Esophagus squamous epithelium (tissue), 5 donors: ENCODE measurements around the gene EXOC3L2. TPM values are rescaled to one million over a fixed set of nuclear protein-coding genes. Genes with fewer than 3 reads are reported as not detected.
A peak's percentile ranks its signal among the peaks of the same experiment; 100 is the strongest.

Source experiments
- DNase-seq: peaks from one replicate; lab custom pipeline; 2025; lab: John Stamatoyannopoulos, UW
- H3K27ac ChIP-seq, 4 donors: fragments of 200-600 bp; sonication (generic); one replicate each; pipeline ENCODE4 v1.5.1; 2016 to 2019; ENCODE audit warnings: mild to moderate bottlenecking in 1 of 4
- H3K27me3 ChIP-seq, 4 donors: fragments of 200-600 bp; sonication (generic); 1 replicate in 3 of 4; 2 replicates in 1 of 4; pipeline versions ENCODE4 v1.5.1 to v1.6.0; 2017 to 2021; ENCODE audit warnings: antibody characterized with exemption in 1 of 4
- H3K36me3 ChIP-seq, 3 donors: fragments of 200-600 bp; sonication (generic); one replicate each; pipeline ENCODE4 v1.5.1; 2016 to 2019
- H3K4me1 ChIP-seq, 3 donors: fragments of 200-600 bp; sonication (generic); one replicate each; pipeline ENCODE4 v1.5.1; 2017 to 2019
- H3K4me3 ChIP-seq, 4 donors: fragments of 200-600 bp; sonication (generic); 1 replicate in 3 of 4; 2 replicates in 1 of 4; pipeline ENCODE4 v1.5.1; 2016 to 2019; ENCODE audit warnings: mild to moderate bottlenecking in 2 of 4, moderate library complexity in 1 of 4
- H3K9me3 ChIP-seq, 3 donors: fragments of 200-600 bp; sonication (generic); one replicate each; pipeline ENCODE4 v1.5.1; 2016 to 2019
- POLR2A ChIP-seq, 4 donors: fragments of 450-650 bp; IDR thresholded peaks; one replicate each; pipeline ENCODE4 v1.6.1; 2017; ENCODE audit warnings: antibody characterized with exemption in 4 of 4, mild to moderate bottlenecking in 4 of 4, moderate library complexity in 3 of 4
- WGBS, 2 donors: methylation state at CpG; one replicate each; pipeline ENCODE4 v1.1.5; 2018; 5-methylcytosine and 5-hydroxymethylcytosine counted together
- intact Hi-C: fragments of 100-400 bp; cut with DNase I; formaldehyde crosslinking; loops from one replicate; pipeline ENCODE4 v1.15.0; 2022
- total RNA-seq, 4 donors: library from RNA; depleted of rRNA; stranded (reverse); fragments of >200 nt; gene quantifications; one replicate each; pipeline ENCODE4 v1.1.0, GENCODE V29; 2016
- TF ChIP-seq, protein P1 (sequence below), 6 experiments: fragments of 450-650 bp in 4 of 6; fragments of 200-600 bp in 2 of 6; sonication (generic) in 2 of 6; IDR thresholded peaks; one replicate each; pipeline ENCODE4 v1.5.1; 2016 to 2019; ENCODE audit warnings: antibody characterized with exemption in 6 of 6, mild to moderate bottlenecking in 4 of 6, moderate library complexity in 4 of 6
- donor health status: DM: yes; HTN: yes; CAD: no.

The EXOC3L2 gene
- total RNA-seq, 4 donors from 2014 or later, result 0.29 to 1.5 (median 0.80) TPM

DNA sequence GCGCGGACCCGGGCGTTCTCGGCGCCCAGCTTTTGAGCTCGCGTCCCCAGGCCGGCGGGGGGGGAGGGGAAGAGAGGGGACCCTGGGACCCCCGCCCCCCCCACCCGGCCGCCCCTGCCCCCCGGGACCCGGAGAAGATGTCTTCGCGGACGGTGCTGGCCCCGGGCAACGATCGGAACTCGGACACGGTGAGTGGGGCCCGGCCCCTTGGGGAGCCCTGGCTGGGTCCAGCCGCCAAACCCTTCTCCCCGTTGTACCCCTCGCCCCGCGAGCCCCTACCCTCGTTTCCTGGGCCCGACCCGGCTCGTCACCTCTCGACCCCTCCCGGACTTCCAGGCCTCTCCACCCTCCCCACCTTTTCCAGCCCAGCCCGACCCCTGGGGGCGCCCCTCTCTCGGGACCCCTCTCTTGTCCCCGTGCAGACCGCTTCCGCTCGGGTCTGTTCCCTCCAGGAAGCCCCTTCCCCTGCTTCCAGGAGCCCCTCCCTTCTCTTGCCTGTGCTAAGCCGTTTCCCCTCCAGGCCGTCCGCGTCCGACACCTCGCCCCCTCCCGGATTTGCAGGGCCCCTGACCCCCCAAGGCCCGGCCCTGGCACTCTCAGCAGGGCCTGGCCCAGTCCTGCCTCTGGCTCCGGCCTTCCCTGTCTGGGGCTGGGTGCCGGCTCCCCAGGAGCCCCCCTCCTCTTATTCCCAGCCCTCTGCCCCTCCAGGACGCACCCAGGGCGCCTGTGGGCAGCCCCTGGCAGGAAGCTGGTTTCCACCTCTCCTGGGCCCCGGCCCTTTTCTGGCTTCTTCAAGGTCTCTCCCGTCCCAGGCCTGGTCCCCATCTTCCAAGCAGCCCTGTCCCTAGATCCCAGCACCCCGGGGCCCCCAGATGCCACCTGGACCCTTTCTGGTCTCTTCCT, 6.5 kb upstream of the EXOC3L2 start:
- Histone ChIP-seq H3K4me3 (peak overlapping the region; percentile 85 to 98 (median 94)), H3K27me3 (no peaks in the 10 kb centered on the region), H3K27ac (peak overlapping the region; percentile 88 to 93 (median 92)), H3K36me3 (peaks cover 0 to 8% (median 0%) of the 10 kb centered on the region in 3 donors), H3K4me1 (peaks cover 33 to 70% (median 35%) of the 10 kb centered on the region in 3 donors), H3K9me3 (no peaks in the 10 kb centered on the region)
- intact Hi-C loops, result no loop called here
- TF ChIP-seq, protein P1, sequence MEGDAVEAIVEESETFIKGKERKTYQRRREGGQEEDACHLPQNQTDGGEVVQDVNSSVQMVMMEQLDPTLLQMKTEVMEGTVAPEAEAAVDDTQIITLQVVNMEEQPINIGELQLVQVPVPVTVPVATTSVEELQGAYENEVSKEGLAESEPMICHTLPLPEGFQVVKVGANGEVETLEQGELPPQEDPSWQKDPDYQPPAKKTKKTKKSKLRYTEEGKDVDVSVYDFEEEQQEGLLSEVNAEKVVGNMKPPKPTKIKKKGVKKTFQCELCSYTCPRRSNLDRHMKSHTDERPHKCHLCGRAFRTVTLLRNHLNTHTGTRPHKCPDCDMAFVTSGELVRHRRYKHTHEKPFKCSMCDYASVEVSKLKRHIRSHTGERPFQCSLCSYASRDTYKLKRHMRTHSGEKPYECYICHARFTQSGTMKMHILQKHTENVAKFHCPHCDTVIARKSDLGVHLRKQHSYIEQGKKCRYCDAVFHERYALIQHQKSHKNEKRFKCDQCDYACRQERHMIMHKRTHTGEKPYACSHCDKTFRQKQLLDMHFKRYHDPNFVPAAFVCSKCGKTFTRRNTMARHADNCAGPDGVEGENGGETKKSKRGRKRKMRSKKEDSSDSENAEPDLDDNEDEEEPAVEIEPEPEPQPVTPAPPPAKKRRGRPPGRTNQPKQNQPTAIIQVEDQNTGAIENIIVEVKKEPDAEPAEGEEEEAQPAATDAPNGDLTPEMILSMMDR (IDR thresholded peaks at IDR 0.05), result no peak
- no peak for TF ChIP-seq POLR2A (IDR thresholded peaks at IDR 0.05)
- WGBS, 2 donors, result 2 to 3% methylated on average over 8 to 15 of the region's 57 CpGs
- DNase-seq, result no peak

DNA sequence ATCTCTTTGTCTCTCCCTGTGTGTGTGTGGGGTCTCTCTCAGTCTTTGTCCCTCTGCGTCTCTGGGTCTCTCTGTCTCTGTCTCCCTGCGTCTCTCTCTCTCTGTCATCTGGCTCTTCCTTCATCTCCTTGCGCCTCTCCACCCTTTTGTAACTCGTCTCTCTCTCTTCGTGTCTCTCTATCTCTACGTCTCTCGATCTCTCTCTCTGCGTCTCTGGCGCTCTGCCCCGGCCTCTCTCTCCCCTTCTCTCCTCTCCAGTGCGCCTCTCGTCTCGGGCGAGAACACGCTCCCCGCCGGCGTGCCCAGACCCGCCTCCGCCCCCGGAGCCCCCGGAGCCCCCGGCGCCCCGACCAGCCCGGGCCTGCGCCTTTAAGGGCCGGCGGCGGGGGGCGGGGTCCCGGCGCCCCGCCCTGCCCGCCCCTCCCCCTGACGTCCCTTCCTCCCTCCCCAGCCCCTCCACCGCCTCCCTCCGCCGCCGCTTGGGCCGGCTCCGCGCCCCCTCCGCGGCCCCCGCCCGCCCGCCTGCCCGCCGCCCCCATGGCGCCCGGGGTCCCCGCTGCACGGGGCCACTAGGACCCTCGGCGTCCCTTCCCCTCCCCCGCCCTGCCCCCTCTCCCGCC, 5.7 kb upstream of the EXOC3L2 start, which contains the start of gene MARK4:
Gene MARK4, plus strand, starts transcription at position 440 of the 620 bp plus-strand sequence. CDS start 318 bp downstream, outside the sequence.
- no peak for DNase-seq
- TF ChIP-seq POLR2A (IDR thresholded peaks at IDR 0.05), result no peak
- TF ChIP-seq, protein P1 (IDR thresholded peaks at IDR 0.05), result no peak
- Histone ChIP-seq H3K27ac (peak within 1 kb of the TSS; percentile 88 to 93 (median 92)), H3K4me1 (peaks cover 33 to 63% (median 35%) of the 10 kb centered on the region in 3 donors), H3K27me3 (no peaks in the 10 kb centered on the region), H3K4me3 (peak within 1 kb of the TSS; percentile 85 to 98 (median 94)), H3K9me3 (no peaks in the 10 kb centered on the region), H3K36me3 (peaks cover 0 to 8% (median 0%) of the 10 kb centered on the region in 3 donors)
- intact Hi-C loops, result no loop called here
- 0 to 2% methylated on average over 10 to 14 of the region's 58 CpGs for WGBS, 2 donors

DNA sequence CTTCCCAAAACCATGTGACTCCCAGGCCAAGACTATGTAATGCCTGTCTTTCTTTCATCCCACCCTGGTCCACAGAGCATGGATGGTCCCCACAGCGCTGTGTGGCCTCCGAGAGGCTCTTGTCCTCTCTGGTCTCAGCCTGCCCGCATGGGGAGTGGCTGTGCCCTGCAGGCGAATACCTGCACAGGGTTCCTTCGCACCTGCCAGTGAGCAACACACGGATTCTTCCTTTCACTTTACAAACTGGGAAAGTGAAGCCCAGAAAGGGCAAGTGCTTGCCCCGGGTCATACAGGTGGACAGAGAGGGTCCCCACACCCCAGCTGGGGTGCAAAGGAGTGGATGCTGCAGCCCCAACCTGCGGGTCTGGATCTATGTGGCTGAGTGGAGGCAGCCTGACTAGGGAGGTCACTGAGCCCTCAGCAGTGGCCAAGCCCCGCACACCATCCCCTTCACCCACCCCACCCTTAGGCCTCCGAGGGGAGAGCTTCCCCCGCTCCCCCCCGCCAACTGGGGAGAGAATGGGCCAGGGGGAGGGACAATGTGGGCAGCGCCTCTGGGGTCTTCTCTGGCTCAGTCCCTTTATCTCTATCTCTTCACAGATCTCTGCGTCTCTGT, 5.1 kb upstream of the EXOC3L2 start:
- Histone ChIP-seq H3K4me1 (peaks cover 33 to 61% (median 35%) of the 10 kb centered on the region in 3 donors), H3K36me3 (peaks cover 0 to 8% (median 0%) of the 10 kb centered on the region in 3 donors), H3K9me3 (no peaks in the 10 kb centered on the region), H3K4me3 (peak overlapping the region; percentile 85 to 98 (median 94)), H3K27me3 (no peaks in the 10 kb centered on the region), H3K27ac (peak overlapping the region; percentile 88 to 93 (median 92))
- WGBS, 2 donors, result 7 to 36% methylated on average over 4 to 10 of the region's 14 CpGs
- TF ChIP-seq POLR2A (IDR thresholded peaks at IDR 0.05), result no peak
- TF ChIP-seq, protein P1 (IDR thresholded peaks at IDR 0.05), result no peak
- DNase-seq, result no peak
- intact Hi-C loops, result no loop called here

DNA sequence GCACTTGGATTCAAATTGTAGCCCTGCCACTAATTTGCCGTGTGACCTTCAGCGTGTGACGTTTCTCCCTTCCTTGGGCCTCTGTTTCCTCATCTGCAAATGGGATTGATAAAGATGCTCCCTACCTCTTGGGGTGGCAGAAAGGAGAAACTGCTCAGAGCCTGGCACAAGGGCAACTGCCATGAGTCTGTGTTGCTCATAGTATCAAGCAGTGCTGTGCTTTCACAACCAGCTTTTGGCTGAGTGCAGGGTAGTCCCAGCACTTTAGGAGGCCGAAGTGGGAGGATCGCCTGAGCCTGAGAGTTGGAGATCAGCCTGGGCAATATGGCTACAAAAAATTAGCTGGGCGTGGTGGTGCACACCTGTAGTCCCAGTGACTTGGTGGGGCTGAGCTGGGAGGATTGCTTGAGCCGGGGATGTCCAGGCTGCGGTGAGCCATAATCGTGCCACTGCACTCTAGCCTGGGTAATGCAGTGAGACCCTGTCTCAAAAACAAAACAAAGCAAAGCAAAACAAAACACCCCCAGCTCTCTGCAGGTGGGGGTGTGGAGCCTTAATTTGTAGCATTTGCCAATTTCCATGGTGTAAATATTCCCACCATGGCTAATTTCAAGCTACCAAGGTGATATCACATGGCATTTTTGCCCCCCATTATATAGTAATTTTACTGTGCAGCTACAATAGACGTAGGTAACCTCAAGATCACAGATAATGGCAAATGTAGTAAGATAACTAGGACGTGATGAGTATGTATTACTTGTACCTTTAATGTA, 4.2 kb upstream of the EXOC3L2 start:
- peaks cover 0 to 3% (median 0%) of the 10 kb centered on the region in 3 donors for H3K36me3 ChIP-seq
- no peaks in the 10 kb centered on the region for H3K9me3 ChIP-seq
- peaks cover 33 to 57% (median 34%) of the 10 kb centered on the region in 3 donors for H3K4me1 ChIP-seq
- WGBS, 2 donors, result 46 to 51% methylated on average over 8 to 11 of the region's 11 CpGs
- H3K27me3 ChIP-seq, result peaks cover 0 to 7% (median 0%) of the 10 kb centered on the region in 4 donors
- intact Hi-C loops, result no loop called here
- no peak overlapping the region for H3K4me3 ChIP-seq
- H3K27ac ChIP-seq, result no peak overlapping the region
- no peak for DNase-seq
- no peak for TF ChIP-seq POLR2A (IDR thresholded peaks at IDR 0.05)
- TF ChIP-seq, protein P1 (IDR thresholded peaks at IDR 0.05), result no peak
